Hepatocyte (in vitro differentiated cells): ENCODE measurements around the gene MAP3K3. TPM values are rescaled to one million over a fixed set of nuclear protein-coding genes. Genes with fewer than 3 reads are reported as not detected.

Experiments
- DNase-seq: peaks from one replicate; pipeline ENCODE4 v3.0.0-alpha.2; 2016; ENCODE audit warnings: low spot score
- H2AFZ ChIP-seq: fragments of 200-600 bp; sonication (generic); 2 replicates; pipeline ENCODE4 v1.6.0; 2016; ENCODE audit warnings: antibody characterized with exemption, mild to moderate bottlenecking
- H3K27ac ChIP-seq: fragments of 200-600 bp; sonication (generic); 2 replicates; pipeline ENCODE4 v1.5.1; 2016; ENCODE audit warnings: mild to moderate bottlenecking
- H3K27me3 ChIP-seq: fragments of 200-600 bp; sonication (generic); 2 replicates; pipeline ENCODE4 v1.6.1; 2016
- H3K36me3 ChIP-seq: fragments of 200-600 bp; sonication (generic); replicated peaks from 2 replicates; pipeline ENCODE4 v1.5.1; 2016; ENCODE audit warnings: low read depth; ENCODE audit not compliant: insufficient read depth
- H3K4me1 ChIP-seq: fragments of 200-600 bp; sonication (generic); 2 replicates; pipeline ENCODE4 v1.5.1; 2016; ENCODE audit warnings: mild to moderate bottlenecking, moderate library complexity; ENCODE audit not compliant: insufficient read depth
- H3K4me2 ChIP-seq: fragments of 200-600 bp; sonication (generic); 2 replicates; pipeline ENCODE4 v1.6.0; 2016
- H3K4me3 ChIP-seq: fragments of 200-600 bp; sonication (generic); 2 replicates; pipeline ENCODE4 v1.5.1; 2016; ENCODE audit warnings: mild to moderate bottlenecking
- H3K79me2 ChIP-seq: fragments of 200-600 bp; sonication (generic); 2 replicates; pipeline ENCODE4 v1.6.0; 2017; ENCODE audit warnings: mild to moderate bottlenecking
- H3K9me2 ChIP-seq: fragments of 200-600 bp; sonication (generic); replicated peaks from 2 replicates; pipeline ENCODE4 v1.6.0; 2017; ENCODE audit warnings: mild to moderate bottlenecking; ENCODE audit not compliant: insufficient read depth
- H3K9me3 ChIP-seq: fragments of 200-600 bp; sonication (generic); 2 replicates; pipeline ENCODE4 v1.5.1; 2016; ENCODE audit warnings: low read depth, mild to moderate bottlenecking
- H4K20me1 ChIP-seq: fragments of 200-600 bp; sonication (generic); 2 replicates; pipeline ENCODE4 v1.6.0; 2016; ENCODE audit warnings: mild to moderate bottlenecking; ENCODE audit not compliant: insufficient read depth, poor library complexity, severe bottlenecking
- CTCF ChIP-seq: fragments of 200-600 bp; sonication (generic); IDR thresholded peaks from 2 replicates; pipeline ENCODE4 v1.5.1; 2016; ENCODE audit warnings: antibody characterized with exemption, mild to moderate bottlenecking; ENCODE audit not compliant: poor library complexity
- EZH2 ChIP-seq: fragments of 200-600 bp; sonication (generic); IDR thresholded peaks from 2 replicates; pipeline ENCODE4 v1.6.1; 2016; ENCODE audit warnings: antibody characterized with exemption, mild to moderate bottlenecking, borderline replicate concordance
- EZH2phosphoT487 ChIP-seq: fragments of 200-600 bp; sonication (generic); IDR thresholded peaks from one replicate; pipeline ENCODE4 v1.6.1; 2018; ENCODE audit warnings: antibody characterized with exemption, mild to moderate bottlenecking, low read depth, moderate library complexity; ENCODE audit not compliant: unreplicated experiment, severe bottlenecking
- WGBS: methylation state at CpG from one replicate; pipeline ENCODE4 v1.1.6; 2016; ENCODE audit warnings: low lambda C conversion rate; ENCODE audit errors: missing lambda C conversion rate; 5-methylcytosine and 5-hydroxymethylcytosine counted together
- polyA plus RNA-seq: library from polyadenylated mRNA; unstranded; fragments of >200 nt; fragmentation: Nextera tagmentation; extraction: Ambion mirVana; gene quantifications from 2 replicates; pipeline ENCODE4 v1.2.1, GENCODE V29; 2016
- total RNA-seq: library from RNA; depleted of rRNA; stranded (reverse); fragments of >200 nt; gene quantifications from 2 replicates; pipeline ENCODE4 v1.2.3, GENCODE V29; 2014

MAP3K3 gene
- total and polyA plus RNA-seq, 2 experiments from 2014 or later: 13.4 to 15.5 TPM

GRCh38 chr17:63735691-63736090 is 113.5 kb downstream of the MAP3K3 start:
- peaks cover 38% of the 10 kb centered on the region for H3K79me2 ChIP-seq
- H3K9me2 ChIP-seq: no peaks in the 10 kb centered on the region
- H3K27me3 ChIP-seq: no peaks in the 10 kb centered on the region
- peaks cover 15% of the 10 kb centered on the region for H3K4me1 ChIP-seq
- no peaks in the 10 kb centered on the region for H3K9me3 ChIP-seq
- H3K4me3 ChIP-seq: no peak overlapping the region
- H4K20me1 ChIP-seq: no peaks in the 10 kb centered on the region
- TF ChIP-seq EZH2: no peak
- no peak for TF ChIP-seq CTCF
- no peak for TF ChIP-seq EZH2phosphoT487
- no peak overlapping the region for H3K4me2 ChIP-seq
- DNase-seq: no peak
- H3K27ac ChIP-seq: no peak overlapping the region
- WGBS: 96% methylated on average over 8 of the region's 8 CpGs
- no peaks in the 10 kb centered on the region for H3K36me3 ChIP-seq
- H2AFZ ChIP-seq: no peak overlapping the region

GRCh38 chr17:63740464-63741142 is 118.4 kb downstream of the MAP3K3 start:
- TF ChIP-seq EZH2phosphoT487 (no peak), CTCF (no peak), EZH2 (no peak)
- Histone ChIP-seq H3K79me2 (peaks cover 39% of the 10 kb centered on the region), H3K4me1 (peaks cover 15% of the 10 kb centered on the region), H4K20me1 (no peaks in the 10 kb centered on the region), H3K36me3 (no peaks in the 10 kb centered on the region), H2AFZ (peak overlapping the region; percentile 77), H3K4me2 (peak overlapping the region; percentile 88), H3K9me2 (no peaks in the 10 kb centered on the region), H3K4me3 (peak overlapping the region; percentile 76), H3K27ac (peak overlapping the region; percentile 93), H3K27me3 (no peaks in the 10 kb centered on the region), H3K9me3 (no peaks in the 10 kb centered on the region)
- WGBS: 42% methylated on average over 12 of the region's 12 CpGs
- DNase-seq: peak; percentile 12

- peaks cover 38% of the 10 kb centered on the region for H3K79me2 ChIP-seq
- H4K20me1 ChIP-seq: no peaks in the 10 kb centered on the region
- TF ChIP-seq EZH2phosphoT487 (no peak), CTCF (no peak), EZH2 (no peak)
- H3K4me2 ChIP-seq: peak overlapping the region; percentile 88
- no peaks in the 10 kb centered on the region for H3K27me3 ChIP-seq
- peak overlapping the region; percentile 76 for H3K4me3 ChIP-seq
- H2AFZ ChIP-seq: peak overlapping the region; percentile 77
- H3K4me1 ChIP-seq: peaks cover 15% of the 10 kb centered on the region
- peak overlapping the region; percentile 93 for H3K27ac ChIP-seq
- under 1% methylated on average over 14 of the region's 14 CpGs for WGBS
- H3K9me2 ChIP-seq: no peaks in the 10 kb centered on the region
- no peak for DNase-seq
- no peaks in the 10 kb centered on the region for H3K36me3 ChIP-seq
- no peaks in the 10 kb centered on the region for H3K9me3 ChIP-seq
Observed at GRCh38 chr17:63741143-63741407, 118.9 kb downstream of the MAP3K3 start.
